Sigmoid colon (tissue), 7 donors: ENCODE measurements around the gene SRPX. TPM values are rescaled to one million over a fixed set of nuclear protein-coding genes. Genes with fewer than 3 reads are reported as not detected.

Experiments used
- DNase-seq: peaks from one replicate; pipeline ENCODE4 v3.0.0-alpha.2; 2019
- H3K27ac ChIP-seq, 4 donors: fragments of 200-600 bp; sonication (generic); one replicate each; pipeline ENCODE4 v1.5.1; 2016 to 2019; ENCODE audit warnings: mild to moderate bottlenecking in 1 of 4
- H3K27me3 ChIP-seq, 3 donors: fragments of 200-600 bp; sonication (generic); one replicate each; pipeline ENCODE4 v1.5.1; 2019; ENCODE audit warnings: mild to moderate bottlenecking in 1 of 3
- H3K36me3 ChIP-seq, 4 donors: fragments of 200-600 bp; sonication (generic); one replicate each; pipeline ENCODE4 v1.5.1; 2016 to 2019
- H3K4me1 ChIP-seq, 4 donors: fragments of 200-600 bp; sonication (generic); one replicate each; pipeline ENCODE4 v1.5.1; 2017 to 2019
- H3K4me3 ChIP-seq, 4 donors: fragments of 200-600 bp; sonication (generic); one replicate each; pipeline ENCODE4 v1.5.1; 2017 to 2019; ENCODE audit warnings: mild to moderate bottlenecking in 2 of 4, moderate library complexity in 1 of 4
- H3K9me3 ChIP-seq, 4 donors: fragments of 200-600 bp in 3 of 4; sonication (generic) in 3 of 4; one replicate each; pipeline versions ENCODE4 v1.5.1 to v1.6.1; 2013 to 2019
- CTCF ChIP-seq, 4 experiments: fragments of 450-650 bp in 3 of 4; fragments of 200-600 bp in 1 of 4; IDR thresholded peaks; one replicate each; pipeline ENCODE4 v1.5.1; 2016 to 2019; ENCODE audit warnings: antibody characterized with exemption in 4 of 4, mild to moderate bottlenecking in 3 of 4, moderate library complexity in 2 of 4
- EP300 ChIP-seq, 4 donors: sonication (generic); formaldehyde crosslinking; IDR thresholded peaks; one replicate each; pipeline ENCODE4 v1.6.1; 2017; ENCODE audit warnings: antibody characterized with exemption in 4 of 4
- POLR2A ChIP-seq, 2 donors: fragments of 450-650 bp; IDR thresholded peaks; one replicate each; pipeline ENCODE4 v1.6.1; 2016; ENCODE audit warnings: antibody characterized with exemption in 2 of 2, mild to moderate bottlenecking in 2 of 2, moderate library complexity in 2 of 2
- POLR2AphosphoS5 ChIP-seq, 4 donors: sonication (generic); formaldehyde crosslinking; IDR thresholded peaks; one replicate each; pipeline ENCODE4 v1.6.1; 2017; ENCODE audit warnings: antibody characterized with exemption in 4 of 4
- WGBS, 2 donors: extraction: QIAGEN DNeasy Blood & Tissue Kit; methylation state at CpG; one replicate each; pipeline ENCODE4 v1.1.7; 2013; 5-methylcytosine and 5-hydroxymethylcytosine counted together
- intact Hi-C: fragments of 100-400 bp; cut with DNase I; formaldehyde crosslinking; loops from one replicate; pipeline ENCODE4 v1.15.1; 2023
- polyA plus RNA-seq, 3 donors: library from polyadenylated mRNA; stranded (reverse); fragments of 200-250 nt; gene quantifications; one replicate each; pipeline ENCODE4 v1.2.3, GENCODE V29; 2013
- total RNA-seq, 4 donors: library from RNA; depleted of rRNA; stranded (reverse); fragments of >200 nt; gene quantifications; one replicate each; pipeline ENCODE4 v1.1.0, GENCODE V29; 2016
- donor health status: healthy with polysubstance abuse.
- donor health status: Bipolar disorder and iron deficiency.
- donor health status: healthy.

SRPX gene, protein sequence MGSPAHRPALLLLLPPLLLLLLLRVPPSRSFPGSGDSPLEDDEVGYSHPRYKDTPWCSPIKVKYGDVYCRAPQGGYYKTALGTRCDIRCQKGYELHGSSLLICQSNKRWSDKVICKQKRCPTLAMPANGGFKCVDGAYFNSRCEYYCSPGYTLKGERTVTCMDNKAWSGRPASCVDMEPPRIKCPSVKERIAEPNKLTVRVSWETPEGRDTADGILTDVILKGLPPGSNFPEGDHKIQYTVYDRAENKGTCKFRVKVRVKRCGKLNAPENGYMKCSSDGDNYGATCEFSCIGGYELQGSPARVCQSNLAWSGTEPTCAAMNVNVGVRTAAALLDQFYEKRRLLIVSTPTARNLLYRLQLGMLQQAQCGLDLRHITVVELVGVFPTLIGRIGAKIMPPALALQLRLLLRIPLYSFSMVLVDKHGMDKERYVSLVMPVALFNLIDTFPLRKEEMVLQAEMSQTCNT
- 100 to 1,000 TPM; 134 to 169 (median 152) TPM for total RNA-seq
- polyA plus RNA-seq, result 10 to 100 TPM; 12.0 to 48.7 (median 37.2) TPM

GRCh38 chrX:38220415-38221390 is at the start of gene SRPX:
SRPX (minus strand) TSS chrX:38220871; CDS start chrX:38220792, 79 bp downstream.
- 4 to 5% methylated on average over 75 to 76 of the region's 76 CpGs for WGBS, 2 donors
- Histone ChIP-seq H3K4me1 (peaks cover 0 to 15% (median 4%) of the 10 kb centered on the region in 4 donors), H3K27ac (peak within 1 kb of the TSS; percentile 39 to 83 (median 75)), H3K36me3 (no peaks in the 10 kb centered on the region), H3K4me3 (peak within 1 kb of the TSS; percentile 40 to 68 (median 60)), H3K9me3 (no peaks in the 10 kb centered on the region), H3K27me3 (no peaks in the 10 kb centered on the region)
- TF ChIP-seq POLR2AphosphoS5 (IDR thresholded peaks at IDR 0.05) (peak in 1 of 4 donors; percentile 42), POLR2A (IDR thresholded peaks at IDR 0.05) (no peak), EP300 (IDR thresholded peaks at IDR 0.05) (no peak), CTCF (IDR thresholded peaks at IDR 0.05) (peak in 1 of 4 experiments; percentile 21)
- peak; percentile 80 for DNase-seq
- intact Hi-C loops, result loop anchor here (10.0 kb wide), 1 partner anchor 64 kb away; no protein-coding TSS in a partner anchor

DNA sequence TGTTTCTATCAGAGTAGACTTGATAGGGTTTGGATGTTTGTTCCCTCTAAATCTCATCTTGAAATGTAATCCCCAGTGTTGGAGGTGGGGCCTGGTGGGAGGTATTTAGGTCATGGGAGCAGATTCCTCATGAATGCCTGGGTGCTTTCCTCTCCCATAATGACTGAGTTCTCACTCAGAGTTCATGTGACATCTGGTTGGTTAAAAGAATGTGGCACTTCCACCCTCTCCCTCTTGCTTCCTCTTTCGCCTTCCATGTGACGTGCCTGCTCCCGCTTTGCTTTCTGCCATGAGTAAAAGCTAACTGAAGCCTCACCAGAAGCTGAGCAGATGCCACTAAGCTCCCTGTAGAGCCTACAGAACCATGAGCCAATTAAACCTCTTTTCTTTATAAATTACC is 47.3 kb upstream of the SRPX start:
- H3K4me3 ChIP-seq, result no peak overlapping the region
- DNase-seq, result no peak
- WGBS, 2 donors, result 93% methylated on average over 3 of the region's 3 CpGs
- H3K27me3 ChIP-seq, result no peaks in the 10 kb centered on the region
- intact Hi-C loops, result no loop called here
- H3K36me3 ChIP-seq, result no peaks in the 10 kb centered on the region
- H3K4me1 ChIP-seq, result peaks cover 0 to 8% (median 2%) of the 10 kb centered on the region in 4 donors
- no peaks in the 10 kb centered on the region for H3K9me3 ChIP-seq
- no peak for TF ChIP-seq POLR2AphosphoS5 (IDR thresholded peaks at IDR 0.05)
- TF ChIP-seq CTCF (IDR thresholded peaks at IDR 0.05), result no peak
- no peak for TF ChIP-seq EP300 (IDR thresholded peaks at IDR 0.05)
- no peak for TF ChIP-seq POLR2A (IDR thresholded peaks at IDR 0.05)
- no peak overlapping the region for H3K27ac ChIP-seq

- intact Hi-C loops, result no loop called here
- H3K27ac ChIP-seq, result peak overlapping the region in 3 of 4 donors; percentile 12 to 53 (median 47)
- no peak for DNase-seq
- WGBS, 2 donors, result 84 to 87% methylated on average over 9 of the region's 9 CpGs
- H3K4me1 ChIP-seq, result peaks cover 0 to 8% (median 2%) of the 10 kb centered on the region in 4 donors
- no peaks in the 10 kb centered on the region for H3K27me3 ChIP-seq
- H3K9me3 ChIP-seq, result no peaks in the 10 kb centered on the region
- no peak for TF ChIP-seq EP300 (IDR thresholded peaks at IDR 0.05)
- no peak for TF ChIP-seq POLR2AphosphoS5 (IDR thresholded peaks at IDR 0.05)
- no peak for TF ChIP-seq CTCF (IDR thresholded peaks at IDR 0.05)
- no peak for TF ChIP-seq POLR2A (IDR thresholded peaks at IDR 0.05)
- H3K36me3 ChIP-seq, result no peaks in the 10 kb centered on the region
- H3K4me3 ChIP-seq, result no peak overlapping the region
Measured at GRCh38 chrX:38262715-38263620, 42.3 kb upstream of the SRPX start.

- 8 to 47% methylated on average over 4 of the region's 4 CpGs for WGBS, 2 donors
- Histone ChIP-seq H3K4me3 (no peak overlapping the region), H3K4me1 (peaks cover 0 to 8% (median 1%) of the 10 kb centered on the region in 4 donors), H3K36me3 (no peaks in the 10 kb centered on the region), H3K27me3 (no peaks in the 10 kb centered on the region), H3K27ac (no peak overlapping the region), H3K9me3 (no peaks in the 10 kb centered on the region)
- intact Hi-C loops, result no loop called here
- no peak for DNase-seq
- TF ChIP-seq CTCF (IDR thresholded peaks at IDR 0.05) (no peak), POLR2A (IDR thresholded peaks at IDR 0.05) (no peak), EP300 (IDR thresholded peaks at IDR 0.05) (no peak), POLR2AphosphoS5 (IDR thresholded peaks at IDR 0.05) (no peak)
Measured at GRCh38 chrX:38260231-38260630, 39.6 kb upstream of the SRPX start.
